GM23248 (cell line): Measurements from ENCODE around the gene GALNT16.

Source experiments
- EZH2 ChIP-seq: fragments of 200-600 bp; sonication (generic); IDR thresholded peaks from 2 replicates; pipeline ENCODE4 v1.6.1; 2018; ENCODE audit warnings: antibody characterized with exemption, mild to moderate bottlenecking; ENCODE audit not compliant: insufficient read depth, poor library complexity, severe bottlenecking
- EZH2phosphoT487 ChIP-seq: fragments of 200-600 bp; sonication (generic); IDR thresholded peaks from 2 replicates; pipeline ENCODE4 v1.6.1; 2018; ENCODE audit warnings: antibody characterized with exemption, moderate library complexity, mild to moderate bottlenecking, low read depth; ENCODE audit not compliant: insufficient read depth

- TF ChIP-seq EZH2phosphoT487 (no peak), EZH2 (no peak)
Measured at GRCh38 chr14:69337984-69338383, 78.0 kb downstream of the GALNT16 start.
